Right kidney (tissue), 1 donor: ENCODE measurements around the gene SERINC5.

Source experiments
- DNase-seq: peaks from one replicate; pipeline ENCODE4 v3.0.0-alpha.2; 2016

Gene SERINC5

DNA sequence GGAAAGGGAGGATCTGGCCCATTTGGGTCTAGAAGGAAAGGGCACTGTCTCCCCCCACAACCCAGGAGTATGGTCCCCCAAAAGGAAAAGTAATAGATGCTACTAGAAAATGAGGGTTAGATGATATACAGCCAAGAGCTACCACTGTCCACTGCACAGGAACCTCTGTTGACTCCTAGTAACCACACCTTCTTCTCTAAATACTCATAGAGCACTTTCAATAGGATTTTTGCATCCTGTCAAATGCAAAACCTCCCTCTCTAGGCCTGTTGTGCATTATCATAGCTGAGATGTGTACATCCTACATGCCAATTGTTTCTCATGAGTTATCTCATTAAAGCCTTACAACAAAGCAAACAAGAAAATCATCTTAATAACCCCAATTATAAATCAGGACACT, 153.9 kb downstream of the SERINC5 start:
- no peak for DNase-seq

DNA sequence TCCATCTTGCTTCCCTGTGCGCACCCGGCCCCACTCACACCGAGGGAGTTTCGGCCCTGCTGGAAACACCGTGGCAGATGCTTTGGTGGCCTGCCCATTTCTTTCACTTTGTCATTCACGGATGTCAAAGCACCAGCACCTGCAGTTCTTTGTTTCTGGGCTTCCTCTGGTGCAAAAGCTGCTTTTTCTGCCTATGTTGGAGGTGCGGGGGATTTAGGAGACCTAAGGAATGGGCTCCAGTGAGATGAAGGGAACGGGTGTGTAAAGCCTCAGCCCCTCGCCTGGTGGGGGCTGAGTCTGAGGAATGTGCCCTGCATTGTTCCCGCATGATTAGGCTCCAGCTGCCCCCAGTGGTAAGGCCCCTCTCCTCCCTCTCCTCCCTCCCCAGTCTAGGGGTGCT, 158.4 kb downstream of the SERINC5 start:
- DNase-seq = no peak

DNA sequence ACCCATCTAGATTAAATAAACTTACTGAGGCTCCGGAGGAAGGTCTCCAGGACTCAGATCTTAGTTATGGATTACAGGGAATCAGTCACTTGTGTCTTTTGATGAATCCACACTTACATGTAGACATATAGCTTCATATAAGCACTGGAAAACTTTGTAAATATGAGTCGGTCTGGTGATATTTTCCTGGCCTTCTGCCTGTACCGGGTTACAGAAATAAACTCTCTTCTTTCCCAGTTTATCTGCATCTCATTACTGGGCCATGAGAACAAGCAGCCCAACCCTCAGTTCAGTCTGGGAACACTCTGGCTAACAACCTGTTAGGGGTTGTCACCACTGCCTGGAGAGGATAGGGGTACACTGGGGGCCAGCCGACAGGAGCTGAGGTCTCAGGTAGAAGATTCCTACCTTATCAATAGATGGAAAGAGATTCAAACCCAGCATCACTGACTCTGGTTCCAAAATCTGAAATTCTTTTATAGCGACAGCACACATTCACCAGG, 161.6 kb downstream of the SERINC5 start:
- no peak for DNase-seq

DNA sequence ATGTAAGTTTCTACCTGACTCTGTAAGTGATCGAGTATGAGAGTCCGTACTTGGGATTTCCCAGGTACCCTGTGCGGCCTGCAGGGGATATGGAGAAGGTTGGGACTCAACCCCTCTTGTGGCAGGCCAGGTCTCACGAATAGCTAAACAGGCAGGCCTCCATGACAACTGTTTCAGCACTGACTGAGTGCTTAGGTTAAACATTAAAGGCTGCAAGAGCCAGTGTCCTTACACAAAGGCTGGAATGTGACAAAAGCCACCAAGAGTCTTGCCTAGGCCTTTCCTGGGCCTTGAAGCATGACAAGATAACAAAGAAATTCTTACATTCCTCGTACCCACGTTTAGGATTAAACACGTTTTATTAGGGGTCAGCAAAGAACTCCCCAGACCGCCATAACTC, 162.1 kb downstream of the SERINC5 start:
- DNase-seq = peak; percentile 59

DNA sequence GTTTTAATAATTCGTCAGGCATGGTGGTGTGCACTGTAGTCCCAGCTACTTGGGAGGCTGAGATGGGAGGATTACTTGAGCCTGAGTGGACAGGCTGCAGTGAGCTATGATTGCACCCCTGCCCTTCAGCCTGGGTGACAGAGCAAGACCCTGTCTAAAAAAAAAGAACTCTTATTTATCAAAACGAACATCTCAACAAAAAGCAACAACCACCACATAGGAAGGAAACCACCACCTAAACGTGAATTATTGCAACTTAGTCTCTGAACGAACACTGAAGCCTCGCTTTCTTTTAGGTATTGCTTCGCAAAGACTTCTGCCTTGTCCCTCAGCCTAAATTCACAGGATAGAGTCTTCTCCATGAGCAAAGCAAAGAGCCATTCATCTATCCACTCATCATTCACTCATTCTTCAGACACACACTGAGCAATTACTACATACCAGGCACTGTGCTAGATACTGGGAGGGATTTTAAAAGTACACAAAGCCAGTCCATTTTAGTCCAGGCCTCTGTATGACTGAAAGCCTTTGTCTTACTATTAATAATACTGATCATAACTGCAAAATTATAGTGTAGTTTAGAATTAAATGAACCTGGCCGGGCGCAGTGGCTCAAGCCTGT, 163.3 kb downstream of the SERINC5 start:
- DNase-seq = no peak

DNA sequence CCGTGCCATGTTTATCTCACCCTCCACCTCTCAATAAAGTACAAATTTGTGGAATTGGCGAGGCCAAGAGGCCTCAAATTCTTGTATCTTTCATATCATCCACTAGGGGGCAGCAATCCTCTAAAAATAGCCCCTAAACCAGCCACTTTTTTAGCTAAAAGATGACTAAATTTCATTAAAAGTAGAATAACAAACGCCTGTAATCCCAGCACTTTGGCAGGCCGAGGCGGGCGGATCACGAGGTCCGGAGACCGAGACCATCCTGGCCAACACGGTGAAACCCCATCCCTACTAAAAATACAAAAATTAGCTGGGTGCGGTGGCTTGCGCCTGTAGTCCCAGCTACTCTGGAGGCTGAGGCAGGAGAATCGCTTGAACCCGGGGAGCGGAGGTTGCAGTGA, 164.1 kb downstream of the SERINC5 start:
- peak; percentile 56 for DNase-seq

DNA sequence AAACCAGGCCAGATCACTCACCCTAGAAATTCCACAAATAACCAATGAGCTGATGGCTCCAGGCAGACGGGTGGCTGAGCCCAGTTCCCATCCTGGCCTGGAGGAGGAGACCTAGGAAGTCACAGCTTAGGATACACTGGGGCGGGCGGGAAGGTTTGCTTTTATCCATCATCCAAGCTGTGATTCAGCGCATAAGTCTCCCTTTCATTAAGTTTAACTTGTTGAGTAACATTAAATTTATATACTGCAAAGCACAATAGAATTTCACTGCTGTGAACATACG, 165.0 kb downstream of the SERINC5 start:
- no peak for DNase-seq

DNA sequence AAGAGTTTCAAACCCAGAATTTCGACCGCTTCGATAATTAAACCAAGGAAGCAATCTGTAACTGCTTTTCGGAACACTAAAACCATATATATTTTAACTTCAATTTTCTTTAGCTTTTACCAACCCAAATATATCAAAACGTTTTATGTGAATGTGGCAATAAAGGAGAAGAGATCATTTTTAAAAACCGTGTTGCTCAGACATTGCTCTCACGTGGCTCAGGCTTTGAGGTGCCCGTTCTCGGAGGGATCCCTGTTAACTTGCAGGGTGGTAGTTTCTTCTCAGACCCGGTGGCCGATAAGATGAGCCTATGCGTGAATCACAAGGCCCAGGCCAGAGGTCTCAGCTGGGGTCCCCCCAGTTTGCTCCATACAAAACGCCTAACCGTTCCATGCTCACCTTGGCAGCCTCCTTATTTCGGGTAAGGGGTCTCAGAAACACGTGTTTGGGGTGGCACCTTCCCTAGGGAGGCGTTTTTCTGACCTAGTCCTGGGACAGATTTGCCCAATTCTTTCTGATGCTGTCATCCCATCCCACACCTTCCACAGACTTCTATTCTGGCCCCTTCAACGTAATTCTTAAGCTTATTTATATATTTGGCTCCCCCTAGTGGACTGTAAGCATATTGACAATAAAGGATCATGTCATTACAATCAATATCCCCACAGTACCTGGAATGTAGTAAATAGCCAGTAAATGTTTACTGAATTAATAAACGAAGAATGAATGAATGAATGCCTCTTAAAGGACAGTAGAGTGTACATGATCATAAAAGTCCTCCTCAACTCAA, 172.6 kb downstream of the SERINC5 start:
- DNase-seq = peak; percentile 66

DNA sequence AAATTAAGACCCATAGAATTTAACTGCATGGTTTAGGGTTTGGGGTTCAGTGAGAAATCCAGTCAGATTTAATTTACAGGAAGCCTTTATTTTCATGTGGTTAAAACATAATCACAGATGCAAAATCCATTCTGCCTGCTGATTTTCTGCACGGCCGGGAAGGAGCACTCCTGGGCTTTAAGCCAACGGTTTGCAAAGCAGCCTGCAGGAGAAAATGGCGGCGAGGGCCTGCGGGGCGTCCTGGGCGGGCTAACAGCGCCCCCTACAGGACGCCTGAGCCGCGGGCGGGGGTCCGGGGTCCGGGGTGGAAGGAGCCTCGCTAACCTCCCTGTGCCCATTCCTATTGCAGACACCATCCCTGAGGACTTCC, 173.1 kb downstream of the SERINC5 start:
- DNase-seq = peak; percentile 56

DNA sequence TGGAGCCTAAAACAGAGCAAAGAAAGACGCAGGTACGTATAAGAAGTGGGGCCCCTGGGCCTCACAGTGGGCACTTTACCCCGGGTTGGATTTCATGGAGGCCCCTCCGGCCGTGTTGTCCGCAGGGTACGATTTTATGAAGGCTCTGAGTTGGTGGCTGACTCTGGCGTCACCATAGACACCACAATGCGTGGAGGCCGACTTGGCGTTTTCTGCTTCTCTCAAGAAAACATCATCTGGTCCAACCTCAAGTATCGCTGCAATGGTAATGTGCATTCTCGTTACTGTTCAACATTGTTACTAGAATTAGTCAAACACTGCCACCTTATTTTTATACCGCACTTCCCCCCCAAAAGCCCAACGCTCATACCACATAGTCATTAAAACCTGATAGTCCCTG, 173.6 kb downstream of the SERINC5 start:
- no peak for DNase-seq

DNA sequence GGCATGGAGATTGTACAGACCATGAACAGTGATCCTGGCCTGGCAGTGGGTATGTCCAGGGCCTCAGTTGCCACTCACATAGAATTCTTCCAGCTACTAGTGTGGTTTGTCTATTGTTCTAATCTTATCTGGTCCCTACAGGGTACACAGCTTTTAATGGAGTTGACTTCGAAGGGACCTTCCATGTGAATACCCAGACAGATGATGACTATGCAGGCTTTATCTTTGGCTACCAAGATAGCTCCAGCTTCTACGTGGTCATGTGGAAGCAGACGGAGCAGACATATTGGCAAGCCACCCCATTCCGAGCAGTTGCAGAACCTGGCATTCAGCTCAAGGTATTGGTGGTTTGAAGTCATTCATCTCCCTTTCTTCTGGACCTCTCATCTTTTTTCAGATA, 176.9 kb downstream of the SERINC5 start:
- DNase-seq = no peak

DNA sequence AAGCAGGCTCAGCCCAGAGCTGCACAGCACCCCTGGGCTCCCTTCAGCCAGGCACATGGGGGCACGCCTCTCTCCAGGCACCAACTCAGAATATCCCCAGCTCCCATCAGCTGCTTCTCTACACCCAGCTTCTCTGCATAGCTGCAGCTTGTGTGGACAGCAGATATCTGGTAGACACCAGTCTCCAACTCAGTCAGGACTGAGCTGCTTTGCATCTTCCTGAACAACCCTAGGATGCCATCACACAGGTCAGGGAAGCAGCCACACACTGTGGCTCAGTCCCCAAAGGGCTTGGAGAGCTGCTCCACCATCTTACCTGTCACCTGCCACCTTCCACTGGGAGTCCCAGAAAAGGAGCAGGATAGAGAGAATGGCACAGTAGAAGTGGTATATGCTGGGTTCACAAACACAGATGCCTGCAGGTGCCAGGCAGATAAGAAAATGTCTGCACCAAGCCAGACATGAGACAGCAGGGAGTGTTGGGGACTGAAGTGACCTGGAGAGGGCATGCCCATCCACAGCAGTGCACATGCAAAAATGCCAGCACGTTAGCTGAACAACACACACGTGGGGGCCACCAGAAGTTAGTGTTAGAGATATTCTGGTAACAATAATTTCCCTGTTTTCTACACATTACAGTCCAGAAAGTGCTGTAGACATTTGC, 178.7 kb downstream of the SERINC5 start:
- no peak for DNase-seq

DNA sequence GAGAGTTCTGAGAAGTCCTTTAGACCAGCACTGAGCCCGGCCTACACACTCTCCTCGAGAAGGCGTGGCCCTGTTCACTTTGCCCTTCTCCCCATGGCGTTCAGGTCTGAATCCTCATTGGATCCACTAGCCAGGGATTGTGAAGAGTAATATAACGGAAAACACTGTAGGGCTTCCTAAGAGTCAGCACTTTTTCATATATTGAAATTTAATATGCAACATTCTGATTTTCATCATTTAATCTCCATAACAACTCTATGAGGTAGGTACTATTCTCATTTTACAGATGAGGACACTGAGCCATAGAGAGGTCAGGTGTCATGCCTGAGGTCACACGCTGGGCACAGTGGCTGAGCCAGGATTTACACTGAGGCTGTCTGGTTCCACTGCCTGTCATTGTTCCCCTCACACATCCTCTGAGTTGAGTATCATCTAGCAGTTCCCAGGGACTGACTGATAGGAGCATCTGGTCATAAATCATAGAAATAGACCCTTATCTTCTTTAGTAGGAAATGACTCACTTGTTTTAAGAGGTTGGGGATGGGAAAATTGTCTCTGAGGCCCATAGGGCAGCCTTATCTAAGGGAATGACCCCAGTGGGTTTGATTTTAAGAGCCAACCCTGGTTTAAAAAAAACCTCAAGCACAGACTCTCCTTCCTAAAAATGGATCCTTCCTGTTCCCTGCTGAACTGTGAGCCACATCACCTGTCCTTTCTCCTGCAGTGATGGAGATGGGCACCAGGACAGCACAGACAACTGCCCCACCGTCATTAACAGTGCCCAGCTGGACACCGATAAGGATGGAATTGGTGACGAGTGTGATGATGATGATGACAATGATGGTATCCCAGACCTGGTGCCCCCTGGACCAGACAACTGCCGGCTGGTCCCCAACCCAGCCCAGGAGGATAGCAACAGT, 179.5 kb downstream of the SERINC5 start:
- no peak for DNase-seq

DNA sequence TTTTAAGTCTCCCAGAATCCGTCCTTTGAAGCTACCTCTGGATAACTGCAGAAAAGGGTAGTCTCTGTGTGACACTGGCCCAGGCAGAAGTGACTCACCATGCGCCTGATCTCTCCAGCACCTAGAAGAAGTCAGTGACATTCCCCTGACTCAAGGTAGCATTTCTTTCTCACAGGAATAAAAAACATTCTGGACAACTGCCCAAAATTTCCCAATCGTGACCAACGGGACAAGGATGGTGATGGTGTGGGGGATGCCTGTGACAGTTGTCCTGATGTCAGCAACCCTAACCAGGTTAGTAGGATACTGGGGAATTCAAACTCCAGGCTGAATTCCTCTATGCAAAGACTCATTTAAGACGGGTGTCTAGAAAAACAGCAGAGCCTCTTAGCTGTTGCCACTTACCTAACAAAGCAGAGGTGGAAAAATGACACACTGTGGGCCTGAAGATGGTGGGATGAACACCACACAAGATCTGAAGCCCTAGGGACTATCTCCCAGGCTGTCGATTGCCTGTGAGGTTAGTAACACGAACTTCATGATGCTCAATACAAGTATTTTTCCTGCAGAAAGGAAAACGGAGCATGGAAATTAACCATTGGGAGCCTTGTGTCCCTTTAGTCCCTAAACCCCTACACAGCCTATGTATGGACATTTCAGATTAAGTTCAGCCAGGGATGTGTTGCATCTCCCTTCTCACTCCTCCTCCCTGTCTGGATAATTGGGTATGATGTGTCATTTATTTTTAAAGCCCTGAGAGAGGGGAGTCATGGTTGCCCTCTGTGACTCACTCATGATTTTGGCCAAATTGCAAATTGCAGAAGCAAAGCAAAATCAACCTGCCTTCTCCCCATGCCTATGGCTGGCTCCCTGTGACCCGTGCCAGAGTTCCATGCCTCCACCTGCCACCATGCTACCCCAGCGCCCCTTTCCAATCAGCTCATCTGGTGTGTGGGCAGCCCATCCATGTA, 183.5 kb downstream of the SERINC5 start:
- no peak for DNase-seq

DNA sequence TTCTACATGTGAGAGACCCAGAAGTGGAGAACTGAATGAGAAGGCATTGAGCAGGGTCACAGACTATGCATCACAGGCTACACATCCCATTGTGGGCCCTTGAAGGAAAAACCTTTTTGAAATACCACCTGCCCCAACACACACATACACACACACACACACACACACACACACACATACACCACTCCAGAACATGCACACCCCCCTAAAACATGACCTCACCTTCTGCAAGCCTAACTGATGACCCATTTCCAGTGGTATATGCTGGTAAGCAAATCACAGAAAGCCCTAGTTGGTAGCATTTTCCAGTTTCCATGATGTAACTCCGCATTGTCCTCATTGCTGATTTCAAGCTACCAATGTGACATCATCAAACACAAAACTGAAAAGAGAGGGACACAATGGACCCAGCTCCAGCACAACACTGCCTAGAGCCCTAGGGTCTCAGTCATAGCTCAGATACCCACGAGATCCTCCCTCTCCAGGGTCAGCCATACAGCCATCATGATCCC, 184.3 kb downstream of the SERINC5 start:
- no peak for DNase-seq

DNA sequence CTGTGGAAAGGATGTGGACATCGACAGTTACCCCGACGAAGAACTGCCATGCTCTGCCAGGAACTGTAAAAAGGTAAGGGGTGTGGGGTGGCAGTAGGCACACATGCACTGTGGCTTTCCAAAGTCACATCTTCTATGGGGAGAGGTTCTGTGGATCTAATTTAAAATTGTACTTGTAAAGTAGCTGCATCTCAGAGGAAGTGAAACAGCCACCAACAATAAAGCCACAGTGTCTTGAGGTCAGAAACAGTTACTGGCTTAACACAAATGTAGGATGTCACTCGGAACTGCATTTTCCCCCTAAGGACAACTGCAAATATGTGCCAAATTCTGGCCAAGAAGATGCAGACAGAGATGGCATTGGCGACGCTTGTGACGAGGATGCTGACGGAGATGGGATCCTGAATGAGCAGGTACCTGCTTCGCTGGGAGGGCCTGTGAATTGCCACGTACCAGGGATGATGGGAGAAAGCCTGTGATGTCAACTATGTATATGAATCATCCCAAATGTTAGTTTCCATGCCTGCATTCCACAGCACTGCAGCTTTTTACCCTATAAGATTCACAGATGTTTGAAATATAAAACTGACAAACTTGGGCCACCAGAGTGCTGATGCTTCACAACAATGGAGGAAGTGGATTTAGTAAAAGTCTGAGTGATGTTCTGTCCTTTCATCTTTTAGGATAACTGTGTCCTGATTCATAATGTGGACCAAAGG, 185.4 kb downstream of the SERINC5 start:
- no peak for DNase-seq

DNA sequence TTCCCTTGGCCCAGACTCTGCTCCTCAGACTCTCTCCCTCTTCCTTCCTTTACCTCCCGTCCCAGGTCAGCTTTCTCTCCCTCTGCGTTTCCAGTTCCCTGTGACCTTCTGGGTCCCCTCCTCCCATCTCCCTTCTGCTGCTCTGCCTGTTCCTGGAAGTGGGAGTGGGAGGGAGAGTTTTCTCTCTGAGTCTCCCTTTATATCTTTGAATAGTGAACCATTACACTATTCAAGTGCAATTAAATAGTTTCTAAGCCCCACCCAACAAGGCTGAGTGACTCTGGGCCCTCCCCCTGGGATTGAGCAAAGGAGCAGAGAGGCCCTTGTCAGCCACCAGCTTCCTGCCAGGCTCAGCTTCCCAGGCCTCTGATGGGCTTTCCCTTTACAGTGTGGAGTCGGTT, 185.9 kb downstream of the SERINC5 start:
- DNase-seq = peak; percentile 35

DNA sequence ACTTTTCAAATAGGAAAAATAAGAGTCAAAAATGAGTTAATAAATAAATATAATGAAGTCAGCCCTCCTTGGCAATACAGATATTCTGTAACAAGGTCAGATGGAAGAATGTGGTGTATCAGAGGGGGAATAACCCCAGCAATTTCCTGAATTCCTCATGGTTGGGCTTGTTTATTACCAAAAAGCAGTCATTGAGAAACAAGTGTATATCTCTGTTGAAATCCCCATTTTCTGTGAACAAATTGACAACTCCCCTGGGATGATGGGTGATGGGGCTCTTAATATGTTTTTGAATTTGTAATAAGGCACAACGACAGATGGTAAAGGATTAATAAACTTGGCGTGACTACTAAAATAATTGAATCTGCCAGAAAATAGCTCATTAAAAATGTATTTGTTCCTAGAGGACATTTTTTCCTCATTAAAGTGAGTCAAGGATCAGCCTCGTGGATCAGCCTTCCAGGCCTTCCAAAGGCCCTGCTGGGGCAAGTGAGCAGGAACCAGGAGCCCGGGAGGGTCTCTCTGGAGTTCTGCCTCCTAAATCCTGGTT, 186.5 kb downstream of the SERINC5 start:
- no peak for DNase-seq

DNA sequence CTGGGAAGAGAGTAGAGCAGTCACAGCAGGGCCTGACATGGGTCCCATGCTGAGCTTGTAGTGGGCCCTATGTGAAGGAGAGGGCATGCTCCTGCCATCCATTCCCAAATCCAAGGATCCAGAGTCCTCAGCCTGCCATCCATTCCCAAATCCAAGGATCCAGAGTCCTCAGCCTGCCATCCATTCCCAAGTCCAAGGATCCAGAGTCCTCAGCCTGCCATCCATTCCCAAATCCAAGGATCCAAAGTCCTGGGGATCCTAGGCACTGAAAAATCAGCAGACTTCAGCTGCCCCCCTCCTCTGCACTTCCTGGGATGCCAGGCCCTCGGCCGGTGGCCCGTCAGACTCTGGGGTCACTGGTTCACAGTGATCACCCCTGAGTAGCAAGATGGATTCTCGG, 187.1 kb downstream of the SERINC5 start:
- no peak for DNase-seq

DNA sequence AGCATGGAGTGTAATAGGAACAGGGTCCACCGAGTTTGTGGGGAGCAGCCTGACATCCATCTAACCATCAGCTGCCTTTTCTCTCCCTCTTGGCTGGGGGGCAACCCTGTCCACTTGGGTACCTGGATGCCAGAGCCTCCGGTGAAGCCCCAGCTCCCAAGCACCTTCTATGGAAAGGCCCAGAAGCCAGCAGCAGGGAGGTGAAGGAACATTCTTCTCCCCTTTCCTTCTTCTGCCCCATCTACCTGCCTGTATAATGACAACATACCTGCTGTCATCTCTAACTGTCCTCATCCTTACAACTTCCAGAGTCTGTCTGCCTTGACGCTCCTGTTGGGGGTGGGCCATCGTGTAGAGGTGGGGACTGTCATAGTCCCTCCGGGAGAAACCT, 187.6 kb downstream of the SERINC5 start:
- DNase-seq = no peak
